B cell (primary cell): Measurements from ENCODE around the gene FKBP7. TPM values are rescaled to one million over a fixed set of nuclear protein-coding genes. Genes with fewer than 3 reads are reported as not detected.

ENCODE experiments used
- ATAC-seq: fragments of 200-7000 bp; cut with Tn5 transposase; one replicate; pipeline ENCODE4 v1.10.0; 2021; ENCODE audit warnings: low read depth, mild to moderate bottlenecking, moderate number of reproducible peaks, moderate library complexity
- CTCF ChIA-PET: fragments of 350-600 bp; sonication (Branson Sonifier 250); formaldehyde crosslinking; loops from one replicate; lab custom pipeline; 2021; ENCODE audit warnings: antibody characterized with exemption, inconsistent platforms; lab: Charles Lee
- POLR2A ChIA-PET: fragments of 350-600 bp; sonication (Branson Sonifier 250); formaldehyde crosslinking; loops from one replicate; lab custom pipeline; 2021; ENCODE audit warnings: antibody characterized with exemption; lab: Charles Lee
- DNase-seq: peaks from one replicate; pipeline ENCODE4 v3.0.0; 2013
- H2AFZ ChIP-seq: 2 replicates; pipeline ENCODE4 v1.6.1; 2012; ENCODE audit warnings: mild to moderate bottlenecking, low read depth, low read length; ENCODE audit not compliant: insufficient read depth, poor library complexity, severe bottlenecking
- H3K27ac ChIP-seq, 2 donors: 1 replicate in 1 of 2; 2 replicates in 1 of 2; pipeline ENCODE4 v1.5.1; 2012 to 2013; ENCODE audit warnings: low read length in 2 of 2, mild to moderate bottlenecking in 2 of 2, moderate library complexity in 1 of 2
- H3K27me3 ChIP-seq, 4 experiments: fragments of 200-600 bp in 1 of 4; sonication (generic) in 1 of 4; replicated peaks in 1 of 4; 1 replicate in 2 of 4; 2 replicates in 2 of 4; pipeline versions ENCODE4 v1.6.1 to v1.7.0; 2013 to 2016; ENCODE audit warnings: low read length in 3 of 4, mild to moderate bottlenecking in 2 of 4, mixed read lengths in 1 of 4, moderate library complexity in 1 of 4; ENCODE audit not compliant: insufficient read depth in 4 of 4, control insufficient read depth in 3 of 4; ENCODE audit errors: control extremely low read depth in 1 of 4
- H3K36me3 ChIP-seq, 2 experiments: replicated peaks in 1 of 2; 1 replicate in 1 of 2; 2 replicates in 1 of 2; pipeline versions ENCODE4 v1.6.1 to v1.7.1; 2013; ENCODE audit warnings: low read length in 1 of 2; ENCODE audit not compliant: insufficient read depth in 2 of 2, control insufficient read depth in 1 of 2; ENCODE audit errors: control extremely low read depth in 1 of 2, extremely low read depth in 1 of 2
- H3K4me1 ChIP-seq, 2 donors: fragments of 200-600 bp in 1 of 2; sonication (generic) in 1 of 2; 1 replicate in 1 of 2; 2 replicates in 1 of 2; pipeline versions ENCODE4 v1.5.1 to v1.6.1; 2013 to 2017; ENCODE audit warnings: low read length in 2 of 2; ENCODE audit not compliant: control insufficient read depth in 2 of 2, insufficient read depth in 2 of 2
- H3K4me2 ChIP-seq: replicated peaks from 2 replicates; pipeline ENCODE3; 2012; ENCODE audit warnings: mild to moderate bottlenecking, low read depth, low read length; ENCODE audit not compliant: poor library complexity, severe bottlenecking
- H3K4me3 ChIP-seq, 5 experiments: fragments of 200-600 bp in 1 of 5; sonication (generic) in 1 of 5; 1 replicate in 3 of 5; 2 replicates in 2 of 5; pipeline versions ENCODE4 v1.5.1 to v1.7.0; 2011 to 2016; ENCODE audit warnings: low read length in 4 of 5, mild to moderate bottlenecking in 4 of 5, low read depth in 2 of 5, control low read depth in 1 of 5, moderate library complexity in 1 of 5; ENCODE audit not compliant: insufficient read depth in 1 of 5; ENCODE audit errors: control extremely low read depth in 1 of 5, extremely low read depth in 1 of 5
- H3K79me2 ChIP-seq: fragments of 200-600 bp; sonication (generic); one replicate; pipeline ENCODE4 v1.6.0; 2016; ENCODE audit warnings: low read length; ENCODE audit not compliant: control insufficient read depth, insufficient read depth
- H3K9ac ChIP-seq: fragments of 200-600 bp; sonication (generic); 2 replicates; pipeline ENCODE4 v1.6.1; 2017; ENCODE audit warnings: mild to moderate bottlenecking, low read length, moderate library complexity
- H3K9me3 ChIP-seq, 3 donors: one replicate each; pipeline versions ENCODE4 v1.6.1 to v1.7.1; 2013; ENCODE audit warnings: low read length in 2 of 3; ENCODE audit not compliant: control insufficient read depth in 2 of 3, insufficient read depth in 1 of 3; ENCODE audit errors: control extremely low read depth in 1 of 3
- H4K20me1 ChIP-seq: 2 replicates; pipeline ENCODE4 v1.6.0; 2012; ENCODE audit warnings: mild to moderate bottlenecking, low read length; ENCODE audit not compliant: insufficient read depth, control insufficient read depth, poor library complexity, severe bottlenecking
- H3K27ac Mint-ChIP-seq: one replicate; pipeline ENCODE4 v1.8.0; 2021; ENCODE audit warnings: mixed read lengths
- H3K27me3 Mint-ChIP-seq: one replicate; pipeline ENCODE4 v1.8.0; 2021; ENCODE audit warnings: mixed read lengths
- H3K4me1 Mint-ChIP-seq: one replicate; pipeline ENCODE4 v1.8.0; 2021; ENCODE audit warnings: mixed read lengths
- H3K4me3 Mint-ChIP-seq: one replicate; pipeline ENCODE4 v1.8.0; 2021; ENCODE audit warnings: mixed read lengths
- H3K9me3 Mint-ChIP-seq: one replicate; pipeline ENCODE4 v1.8.0; 2022; ENCODE audit warnings: mixed read lengths; ENCODE audit not compliant: insufficient read depth
- CTCF ChIP-seq: fragments of 200-600 bp; IDR thresholded peaks from one replicate; pipeline ENCODE4 v1.8.0; 2022; ENCODE audit warnings: antibody characterized with exemption, mild to moderate bottlenecking
- EZH2 ChIP-seq: IDR thresholded peaks from 2 replicates; pipeline ENCODE4 v1.6.1; 2012; ENCODE audit warnings: borderline replicate concordance, low read depth, mild to moderate bottlenecking, moderate library complexity, low read length; ENCODE audit not compliant: insufficient read depth, poor library complexity, severe bottlenecking
- WGBS: methylation state at CpG from one replicate; pipeline ENCODE4 v1.1.5; 2013; ENCODE audit warnings: missing lambda C conversion rate; ENCODE audit not compliant: insufficient coverage; 5-methylcytosine and 5-hydroxymethylcytosine counted together
- intact Hi-C: fragments of 100-400 bp; cut with micrococcal nuclease; formaldehyde crosslinking; loops from one replicate; pipeline ENCODE4 v1.10.0; 2022
- polyA plus RNA-seq: library from polyadenylated mRNA; depleted of rRNA; stranded (reverse); fragments of >200 nt; gene quantifications from 2 replicates; pipeline ENCODE4 v1.2.3, GENCODE V29; 2012
- total RNA-seq, 2 donors: library from RNA; stranded (reverse); fragments of 120-200 nt in 1 of 2; gene quantifications; 1 replicate in 1 of 2; 2 replicates in 1 of 2; pipeline versions ENCODE4 v1.2.3 to v1.2.4, GENCODE V29; 2013 to 2022

Gene FKBP7
- total and polyA plus RNA-seq, 2 donors (not counting 1 experiment from before 2014, with no cell fraction given): 0.39 to 0.97 TPM

- Histone ChIP-seq H3K27ac (no peak overlapping the region), H3K36me3 (peaks cover 15 to 55% of the 10 kb centered on the region in 2 experiments), H3K4me3 (no peak overlapping the region), H3K9ac (no peak overlapping the region), H4K20me1 (peaks cover 7% of the 10 kb centered on the region), H3K27me3 (no peaks in the 10 kb centered on the region), H3K4me2 (no peak overlapping the region), H2AFZ (no peak overlapping the region), H3K9me3 (no peaks in the 10 kb centered on the region), H3K4me1 (no peaks in the 10 kb centered on the region), H3K79me2 (peaks cover 18% of the 10 kb centered on the region)
- intact Hi-C loops: no loop called here
- no peak overlapping the region for H3K4me3 Mint-ChIP-seq
- ATAC-seq (no peak), DNase-seq (no peak)
- H3K27me3 Mint-ChIP-seq: no peaks in the 10 kb centered on the region
- TF ChIP-seq CTCF: no peak
- TF ChIP-seq EZH2: no peak
- H3K9me3 Mint-ChIP-seq: no peaks in the 10 kb centered on the region
- H3K4me1 Mint-ChIP-seq: peaks cover 2% of the 10 kb centered on the region
- POLR2A ChIA-PET: no interaction called here
- CTCF ChIA-PET: no interaction called here
- WGBS: 98% methylated on average over 5 of the region's 6 CpGs
- H3K27ac Mint-ChIP-seq: no peak overlapping the region
These were observed 13.2 kb upstream of the FKBP7 start for GRCh38 chr2:178491612-178492011.

- WGBS: no CpG with 5 or more reads among the region's 3 CpGs
These were observed 7.0 kb upstream of the FKBP7 start for GRCh38 chr2:178485356-178485755.

More at GRCh38 chr2:178485356-178485755, 7.0 kb upstream of the FKBP7 start:
- Histone ChIP-seq H3K9ac (no peak overlapping the region), H3K9me3 (no peaks in the 10 kb centered on the region), H3K36me3 (peaks cover 0 to 16% of the 10 kb centered on the region in 2 experiments), H2AFZ (no peak overlapping the region), H4K20me1 (peaks cover 49% of the 10 kb centered on the region), H3K27ac (no peak overlapping the region), H3K4me1 (peaks cover 18 to 22% of the 10 kb centered on the region in 2 donors), H3K4me2 (no peak overlapping the region), H3K4me3 (no peak overlapping the region), H3K79me2 (peaks cover 76% of the 10 kb centered on the region), H3K27me3 (no peaks in the 10 kb centered on the region)
- Mint-ChIP-seq H3K27me3 (no peaks in the 10 kb centered on the region), H3K27ac (no peak overlapping the region), H3K9me3 (no peaks in the 10 kb centered on the region), H3K4me1 (peaks cover 38% of the 10 kb centered on the region), H3K4me3 (no peak overlapping the region)
- POLR2A ChIA-PET: no interaction called here
- no peak for DNase-seq
- ATAC-seq: no peak
- CTCF ChIA-PET: no interaction called here
- TF ChIP-seq EZH2 (no peak), CTCF (no peak)
- intact Hi-C loops: no loop called here
